Measurements from ENCODE around the gene LHX3.

LHX3 gene

GRCh38 chr9:136204838-136205706 is at the start of gene LHX3:
TSS of gene LHX3 (minus strand) at chr9:136205128. CDS start at chr9:136205012, 116 bp downstream.
- peak; percentile 63 for DNase-seq

- DNase-seq, result no peak
These were observed 48.6 kb upstream of the LHX3 start for GRCh38 chr9:136253246-136254130.

DNA sequence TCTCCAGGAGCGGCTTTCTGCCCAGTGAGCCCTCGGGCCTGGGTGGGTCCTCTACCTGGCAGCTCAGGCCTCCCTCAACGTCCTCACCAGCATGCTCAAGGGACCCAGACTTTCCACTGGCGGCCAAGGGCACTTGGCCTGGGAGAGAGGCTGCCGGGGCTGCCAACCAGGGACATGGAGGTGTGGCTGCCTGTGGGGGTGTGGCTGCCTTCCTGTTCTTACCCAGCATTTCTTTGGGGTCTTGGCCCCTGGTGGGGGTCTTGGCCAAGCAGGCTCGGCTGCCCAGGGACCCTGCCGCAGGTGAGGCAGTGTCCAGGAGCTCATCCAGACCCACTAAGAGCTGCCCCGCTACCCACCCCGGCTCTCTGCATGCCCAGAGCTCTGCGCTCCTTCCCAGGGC is 47.9 kb upstream of the LHX3 start:
- no peak for DNase-seq

GRCh38 chr9:136252281-136252680 is 47.4 kb upstream of the LHX3 start:
- DNase-seq, result no peak

- DNase-seq, result no peak
These were observed 46.6 kb upstream of the LHX3 start for GRCh38 chr9:136251264-136252115.

GRCh38 chr9:136250676-136251075 is 45.7 kb upstream of the LHX3 start:
- no peak for DNase-seq

- no peak for DNase-seq
These were observed 45.1 kb upstream of the LHX3 start for GRCh38 chr9:136249877-136250559.

GRCh38 chr9:136248951-136249876 is 44.3 kb upstream of the LHX3 start:
- no peak for DNase-seq

- no peak for DNase-seq
These were observed 43.2 kb upstream of the LHX3 start for GRCh38 chr9:136247947-136248637.

DNA sequence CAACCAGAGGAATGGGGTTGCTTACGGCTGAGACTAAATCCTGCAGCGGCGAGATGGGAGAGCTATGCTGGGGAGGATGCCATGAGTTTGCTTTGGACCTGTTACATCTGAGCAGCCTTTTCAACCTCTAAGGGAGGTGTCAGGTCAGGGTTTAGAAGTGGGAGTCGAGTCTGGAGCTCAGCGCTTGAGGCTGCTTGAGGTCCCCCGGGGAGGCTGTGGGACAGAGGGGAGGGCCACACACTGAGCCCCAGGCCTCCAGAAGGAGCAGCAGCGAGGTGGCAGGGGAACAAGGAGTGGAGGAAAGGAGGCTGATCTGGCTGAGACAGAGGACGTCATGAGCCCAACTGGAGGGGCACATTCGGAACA is 42.6 kb upstream of the LHX3 start:
- no peak for DNase-seq

- DNase-seq, result no peak
These were observed 42.1 kb upstream of the LHX3 start for GRCh38 chr9:136246849-136247550.

- peak; percentile 93 for DNase-seq
These were observed 40.6 kb upstream of the LHX3 start, which contains the start of gene QSOX2 for GRCh38 chr9:136245219-136246150. TSS of gene QSOX2 (minus strand) at chr9:136245812. CDS start at chr9:136245803, 9 bp downstream.

DNA sequence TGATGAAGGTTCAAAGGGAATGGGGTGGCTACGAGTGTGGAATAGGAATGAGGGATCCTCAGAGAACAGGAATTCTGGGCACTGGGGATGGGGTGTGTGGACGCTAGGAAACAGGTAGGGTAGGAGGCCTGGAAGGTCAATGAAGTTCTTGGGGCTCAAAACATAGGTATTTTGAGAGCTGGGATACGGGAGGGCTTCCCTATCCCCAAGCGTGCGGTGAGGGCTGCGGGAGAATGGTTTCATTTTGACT is 40.0 kb upstream of the LHX3 start:
- no peak for DNase-seq

- no peak for DNase-seq
These were observed 39.4 kb upstream of the LHX3 start for GRCh38 chr9:136244122-136244968.

- no peak for DNase-seq
These were observed 38.7 kb upstream of the LHX3 start for GRCh38 chr9:136243631-136244030.

DNA sequence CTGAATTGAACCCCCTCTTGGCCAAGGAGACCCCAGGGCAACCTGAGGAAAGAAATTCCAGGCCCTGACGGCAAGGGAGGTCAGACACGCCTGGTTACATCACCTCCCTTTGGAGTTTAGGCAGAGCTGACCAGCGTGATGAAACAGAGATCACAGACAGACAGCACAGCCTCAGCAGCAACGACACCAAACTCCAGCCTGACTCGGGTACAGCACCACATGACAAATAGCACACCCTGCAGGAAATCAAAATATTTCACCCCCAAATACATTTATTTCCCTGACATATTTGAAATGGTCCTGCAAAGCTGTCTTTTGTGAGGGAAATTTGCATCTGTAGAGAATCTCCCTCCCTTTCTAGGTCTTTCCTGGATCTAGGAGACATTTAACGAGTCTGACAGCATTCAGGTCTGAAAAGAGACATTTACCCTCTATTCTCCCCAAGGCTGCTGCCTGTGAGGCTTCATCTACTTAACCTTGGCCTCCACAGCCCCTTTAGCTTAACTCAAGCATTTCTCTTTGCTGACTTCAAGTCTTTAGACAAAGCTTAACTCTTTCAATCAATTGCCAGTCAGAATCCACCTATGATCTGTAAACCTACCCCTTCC is 38.1 kb upstream of the LHX3 start:
- DNase-seq, result no peak

DNA sequence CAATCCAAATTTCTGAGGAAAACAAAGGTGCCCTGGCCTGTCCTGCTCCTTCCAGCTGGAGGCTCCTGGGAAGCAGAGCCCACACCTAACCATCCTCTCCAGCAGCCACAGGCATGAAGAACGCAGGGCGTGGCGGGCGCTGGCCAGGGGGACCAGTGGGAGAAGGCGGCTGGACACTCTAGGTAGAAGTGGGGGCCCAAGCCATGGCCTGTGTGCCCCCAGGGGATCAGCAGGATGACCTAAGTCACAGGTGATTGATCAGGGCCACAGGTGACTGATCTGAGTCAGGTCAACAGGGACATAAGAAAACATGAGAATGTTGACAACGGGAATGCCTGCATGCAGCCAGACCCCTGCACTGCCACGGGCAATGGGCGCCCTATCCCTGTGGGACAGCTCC is 37.3 kb upstream of the LHX3 start:
- no peak for DNase-seq

Measured in right forelimb (tissue), 1 donor.